Large intestine (tissue), 3 donors: ENCODE data around the gene PIP5K1B. TPM values are rescaled to one million over a fixed set of nuclear protein-coding genes. Genes with fewer than 3 reads are reported as not detected.
A peak's percentile ranks its signal among the peaks of the same experiment; 100 is the strongest.

Source experiments
- DNase-seq, 2 donors: peaks; one replicate each; pipeline versions ENCODE4 v3.0.0 to v3.0.0-alpha.2; 2013
- H3K27ac ChIP-seq: one replicate; pipeline ENCODE4 v1.5.1; 2013; ENCODE audit warnings: low read length
- H3K27me3 ChIP-seq: 2 replicates; pipeline ENCODE4 v1.6.1; 2013; ENCODE audit warnings: low read length; ENCODE audit not compliant: control insufficient read depth, insufficient read depth
- H3K36me3 ChIP-seq: 2 replicates; pipeline ENCODE4 v1.6.1; 2013; ENCODE audit warnings: low read length; ENCODE audit not compliant: control insufficient read depth, insufficient read depth
- H3K4me1 ChIP-seq: one replicate; pipeline ENCODE4 v1.6.1; 2013; ENCODE audit warnings: low read length; ENCODE audit not compliant: control insufficient read depth, insufficient read depth
- H3K4me3 ChIP-seq: one replicate; pipeline ENCODE4 v1.5.1; 2013; ENCODE audit warnings: low read length
- H3K9me3 ChIP-seq: one replicate; pipeline ENCODE4 v1.6.1; 2013; ENCODE audit warnings: mild to moderate bottlenecking, low read depth, low read length, moderate library complexity; ENCODE audit not compliant: control insufficient read depth
- WGBS: methylation state at CpG from one replicate; pipeline ENCODE4 v1.1.5; 2013; ENCODE audit warnings: low lambda C conversion rate; ENCODE audit not compliant: insufficient coverage; 5-methylcytosine and 5-hydroxymethylcytosine counted together
- polyA plus RNA-seq: library from polyadenylated mRNA; unstranded; fragments of 120-200 nt; gene quantifications from one replicate; pipeline ENCODE4 v1.2.1, GENCODE V29; 2013

PIP5K1B gene
- polyA plus RNA-seq, 1 donor: 57.9 TPM

DNA sequence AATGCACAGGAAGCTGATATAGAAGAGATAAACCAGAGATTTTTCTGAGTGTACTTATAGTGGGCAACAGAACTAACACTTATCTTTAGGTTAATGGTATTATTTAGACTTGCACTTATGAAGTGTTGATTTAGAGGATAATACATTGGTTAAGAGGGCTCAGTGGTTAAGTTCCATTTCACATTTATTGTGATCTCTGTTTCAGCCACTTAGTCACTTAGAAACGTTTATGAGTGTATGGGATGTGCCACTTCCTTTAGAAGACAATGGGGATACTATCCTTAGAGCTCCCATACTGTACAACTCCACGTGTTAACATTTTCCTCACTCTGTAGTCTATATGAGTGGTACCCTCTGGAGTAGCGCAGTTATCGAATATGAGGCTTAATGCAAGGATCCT is 57.5 kb downstream of the PIP5K1B start:
- no peak for DNase-seq
- Histone ChIP-seq H3K4me1 (no peaks in the 10 kb centered on the region), H3K27me3 (no peaks in the 10 kb centered on the region), H3K27ac (no peak overlapping the region), H3K4me3 (no peak overlapping the region), H3K36me3 (no peaks in the 10 kb centered on the region), H3K9me3 (peaks cover 5% of the 10 kb centered on the region)
- WGBS: no CpG with 5 or more reads among the region's 4 CpGs

DNA sequence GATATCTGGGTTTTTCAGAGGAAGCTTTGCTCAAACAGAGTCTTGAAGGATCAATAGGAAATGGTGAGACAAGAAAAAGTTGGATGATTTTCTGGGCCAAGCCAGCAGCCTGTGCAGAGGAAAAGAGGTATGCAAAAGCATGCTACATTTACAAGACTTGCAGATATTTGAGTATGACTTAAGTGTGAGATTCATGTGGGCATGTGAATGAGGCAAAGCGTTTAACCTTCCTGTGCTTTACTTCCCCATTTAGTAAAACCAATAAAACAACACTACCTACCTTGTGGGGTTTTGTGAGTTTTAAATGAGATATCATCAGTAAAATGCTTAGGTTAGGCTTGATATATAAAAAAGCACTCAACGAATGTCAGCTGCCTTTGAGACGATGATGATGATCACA is 58.1 kb downstream of the PIP5K1B start:
- no peak for DNase-seq
- H3K27ac ChIP-seq: no peak overlapping the region
- no CpG with 5 or more reads among the region's 3 CpGs for WGBS

DNA sequence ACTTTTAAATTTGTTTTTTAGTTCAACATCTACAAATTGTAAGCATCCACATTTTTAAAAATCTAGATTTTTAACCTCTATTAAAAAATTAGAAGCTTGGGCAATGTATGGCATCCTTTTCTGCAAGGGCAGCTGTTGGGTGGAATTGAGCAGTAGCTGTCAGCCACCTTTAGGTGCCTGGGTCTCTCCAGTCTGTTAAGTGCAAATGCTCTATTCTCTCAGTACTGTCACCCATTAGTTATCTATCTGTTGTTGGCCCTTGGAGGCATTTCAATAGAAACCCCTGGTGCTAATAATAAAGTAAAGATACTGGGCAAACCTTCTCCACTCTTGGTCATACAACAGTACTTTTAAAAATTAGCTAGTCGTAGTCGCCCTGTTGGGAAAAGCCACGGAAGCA is 63.6 kb downstream of the PIP5K1B start:
- Histone ChIP-seq H3K27ac (no peak overlapping the region), H3K36me3 (no peaks in the 10 kb centered on the region), H3K4me1 (peaks cover 10% of the 10 kb centered on the region), H3K9me3 (no peaks in the 10 kb centered on the region), H3K27me3 (no peaks in the 10 kb centered on the region), H3K4me3 (no peak overlapping the region)
- WGBS: 100% methylated on average over 1 of the region's 3 CpGs
- DNase-seq: no peak

More for the DNA sequence above, 58.1 kb downstream of the PIP5K1B start:
- peaks cover 5% of the 10 kb centered on the region for H3K9me3 ChIP-seq
- H3K36me3 ChIP-seq: no peaks in the 10 kb centered on the region
- no peaks in the 10 kb centered on the region for H3K27me3 ChIP-seq
- H3K4me3 ChIP-seq: no peak overlapping the region
- H3K4me1 ChIP-seq: no peaks in the 10 kb centered on the region

DNA sequence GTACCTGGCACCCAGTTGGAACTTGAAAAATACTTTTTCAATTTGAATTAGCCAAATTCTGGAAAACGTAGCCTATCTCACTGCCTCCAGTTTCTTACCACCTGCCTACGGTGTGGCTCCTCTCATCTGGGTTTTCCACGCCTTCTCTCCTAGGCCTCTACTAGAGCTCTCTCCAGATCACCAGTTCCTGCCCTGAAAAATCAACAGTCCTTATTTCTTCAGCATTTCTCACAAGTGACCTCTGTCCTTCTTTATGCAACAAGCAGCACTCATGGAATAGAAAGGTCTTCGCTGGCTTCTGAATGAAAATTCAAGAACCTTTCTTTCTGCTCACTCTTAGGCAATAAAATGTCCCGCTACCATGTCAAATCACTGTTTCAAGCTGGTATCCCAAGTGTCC is 64.8 kb downstream of the PIP5K1B start:
- Histone ChIP-seq H3K4me3 (no peak overlapping the region), H3K27ac (peak overlapping the region; percentile 58), H3K4me1 (peaks cover 10% of the 10 kb centered on the region), H3K27me3 (no peaks in the 10 kb centered on the region), H3K9me3 (no peaks in the 10 kb centered on the region), H3K36me3 (no peaks in the 10 kb centered on the region)
- peak; percentile 42 to 63 for DNase-seq
- WGBS: 87% methylated on average over 3 of the region's 5 CpGs

DNA sequence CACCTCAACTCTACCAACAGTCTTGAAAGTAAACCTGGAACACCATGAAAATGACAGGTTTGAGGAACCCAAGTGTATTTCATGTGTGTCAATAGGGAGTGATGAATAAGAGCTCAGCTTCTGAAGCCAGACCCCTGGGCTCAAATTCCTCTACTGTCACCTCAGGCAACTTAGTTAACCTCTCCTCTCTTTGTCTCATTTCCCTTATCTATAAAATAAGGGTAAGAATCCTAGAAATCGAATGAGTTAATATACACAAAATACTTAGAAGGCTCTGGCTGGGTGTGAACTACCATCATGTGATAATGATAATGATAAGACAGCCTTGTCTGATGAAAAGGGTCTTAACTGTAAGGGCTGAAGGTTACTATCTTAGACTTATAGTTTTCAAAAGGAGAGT is 66.3 kb downstream of the PIP5K1B start:
- Histone ChIP-seq H3K36me3 (no peaks in the 10 kb centered on the region), H3K27ac (no peak overlapping the region), H3K27me3 (no peaks in the 10 kb centered on the region), H3K9me3 (no peaks in the 10 kb centered on the region), H3K4me3 (no peak overlapping the region), H3K4me1 (peaks cover 10% of the 10 kb centered on the region)
- no CpG with 5 or more reads among the region's 1 CpG for WGBS
- DNase-seq: no peak

DNA sequence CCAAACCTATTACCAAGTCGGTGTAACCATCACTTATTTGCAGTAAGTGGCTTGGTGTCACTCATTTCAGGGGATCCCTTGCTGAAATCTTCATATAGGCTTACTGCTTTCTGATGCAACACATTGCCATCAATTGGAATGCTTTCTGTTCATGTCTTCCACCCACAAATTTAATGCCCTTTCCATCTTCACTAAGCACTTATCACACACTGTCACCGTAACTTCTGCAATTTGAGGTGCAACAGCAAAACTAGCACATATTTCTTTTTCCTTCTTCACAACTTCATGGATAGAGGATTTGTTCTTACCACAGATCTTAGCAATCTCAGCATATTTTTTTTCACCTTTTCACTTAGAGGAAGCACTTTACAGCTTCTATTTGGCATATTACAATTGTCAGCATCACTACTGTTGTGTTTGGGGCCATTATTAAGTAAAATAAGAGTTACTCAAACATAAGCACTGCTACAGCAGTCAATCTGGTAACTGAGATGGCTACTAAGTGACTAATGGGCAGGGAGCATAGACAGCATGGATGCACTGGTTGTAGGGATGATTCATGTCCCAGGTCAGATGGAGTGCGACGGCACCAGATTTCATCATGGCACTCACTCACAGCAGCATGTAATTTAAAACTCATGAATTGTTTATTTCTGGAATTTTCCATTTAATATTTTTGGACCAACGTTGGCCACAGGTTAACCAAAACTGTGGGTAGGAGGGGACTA is 70.1 kb downstream of the PIP5K1B start:
- no peaks in the 10 kb centered on the region for H3K9me3 ChIP-seq
- no peaks in the 10 kb centered on the region for H3K36me3 ChIP-seq
- no peaks in the 10 kb centered on the region for H3K27me3 ChIP-seq
- WGBS: 100% methylated on average over 1 of the region's 5 CpGs
- peaks cover 14% of the 10 kb centered on the region for H3K4me1 ChIP-seq
- no peak overlapping the region for H3K4me3 ChIP-seq
- no peak overlapping the region for H3K27ac ChIP-seq
- DNase-seq: no peak

DNA sequence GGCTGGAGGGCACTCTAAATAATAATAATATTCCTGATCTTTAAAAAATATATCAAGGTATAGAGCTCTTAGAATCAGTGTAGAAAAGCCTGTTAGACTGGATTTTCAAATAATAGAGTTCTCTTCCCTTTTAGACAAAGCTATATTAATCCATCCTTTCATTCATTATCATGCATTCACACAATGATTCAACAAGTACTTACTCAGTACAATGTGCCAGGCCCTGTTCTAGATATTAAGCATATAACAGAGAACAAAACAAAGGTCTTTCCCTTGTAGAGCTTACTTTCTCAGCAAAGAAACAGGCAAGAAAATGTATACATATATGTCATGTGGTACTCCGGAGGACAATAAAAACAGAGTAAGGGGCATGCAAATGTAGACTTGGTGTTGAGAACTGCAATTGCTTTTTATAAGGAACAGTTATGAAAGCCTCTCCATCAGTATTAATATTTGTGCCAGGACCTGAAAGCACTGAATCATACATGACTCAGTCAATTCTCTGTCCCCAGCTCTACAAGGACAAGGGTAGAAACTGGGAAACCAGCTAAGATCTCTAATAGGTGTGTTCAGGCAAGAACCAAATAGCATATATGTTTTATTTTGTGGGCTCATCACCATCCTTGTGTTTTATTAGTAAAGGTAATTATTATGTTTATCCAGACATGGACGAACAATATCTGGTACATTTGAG is 72.2 kb downstream of the PIP5K1B start:
- no peak overlapping the region for H3K4me3 ChIP-seq
- H3K27ac ChIP-seq: no peak overlapping the region
- WGBS: 93% methylated on average over 2 of the region's 2 CpGs
- H3K36me3 ChIP-seq: no peaks in the 10 kb centered on the region
- peaks cover 18% of the 10 kb centered on the region for H3K4me1 ChIP-seq
- no peaks in the 10 kb centered on the region for H3K9me3 ChIP-seq
- H3K27me3 ChIP-seq: no peaks in the 10 kb centered on the region
- no peak for DNase-seq

DNA sequence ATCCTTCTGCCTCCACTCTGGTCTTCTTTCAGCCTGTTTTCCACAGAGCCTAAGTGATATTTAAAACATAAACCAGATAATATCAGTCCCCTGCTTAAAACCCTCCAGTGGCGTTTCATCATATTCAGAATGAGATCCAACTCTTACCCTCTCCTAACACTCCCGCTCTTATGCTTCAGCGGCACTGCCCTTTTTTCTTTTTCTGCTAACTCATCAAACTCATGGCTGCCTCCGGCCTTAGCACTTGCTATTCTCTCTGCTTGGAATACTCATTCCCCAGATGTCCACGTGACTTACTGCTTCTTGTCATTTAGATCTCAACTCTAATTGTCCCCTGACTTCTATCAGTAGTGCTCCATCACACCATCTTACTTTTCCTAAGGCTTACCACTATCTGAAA is 73.6 kb downstream of the PIP5K1B start:
- DNase-seq: no peak
- Histone ChIP-seq H3K27ac (peak overlapping the region; percentile 88), H3K27me3 (no peaks in the 10 kb centered on the region), H3K4me1 (peaks cover 22% of the 10 kb centered on the region), H3K9me3 (no peaks in the 10 kb centered on the region), H3K36me3 (no peaks in the 10 kb centered on the region), H3K4me3 (no peak overlapping the region)
- WGBS: 93% methylated on average over 5 of the region's 5 CpGs

DNA sequence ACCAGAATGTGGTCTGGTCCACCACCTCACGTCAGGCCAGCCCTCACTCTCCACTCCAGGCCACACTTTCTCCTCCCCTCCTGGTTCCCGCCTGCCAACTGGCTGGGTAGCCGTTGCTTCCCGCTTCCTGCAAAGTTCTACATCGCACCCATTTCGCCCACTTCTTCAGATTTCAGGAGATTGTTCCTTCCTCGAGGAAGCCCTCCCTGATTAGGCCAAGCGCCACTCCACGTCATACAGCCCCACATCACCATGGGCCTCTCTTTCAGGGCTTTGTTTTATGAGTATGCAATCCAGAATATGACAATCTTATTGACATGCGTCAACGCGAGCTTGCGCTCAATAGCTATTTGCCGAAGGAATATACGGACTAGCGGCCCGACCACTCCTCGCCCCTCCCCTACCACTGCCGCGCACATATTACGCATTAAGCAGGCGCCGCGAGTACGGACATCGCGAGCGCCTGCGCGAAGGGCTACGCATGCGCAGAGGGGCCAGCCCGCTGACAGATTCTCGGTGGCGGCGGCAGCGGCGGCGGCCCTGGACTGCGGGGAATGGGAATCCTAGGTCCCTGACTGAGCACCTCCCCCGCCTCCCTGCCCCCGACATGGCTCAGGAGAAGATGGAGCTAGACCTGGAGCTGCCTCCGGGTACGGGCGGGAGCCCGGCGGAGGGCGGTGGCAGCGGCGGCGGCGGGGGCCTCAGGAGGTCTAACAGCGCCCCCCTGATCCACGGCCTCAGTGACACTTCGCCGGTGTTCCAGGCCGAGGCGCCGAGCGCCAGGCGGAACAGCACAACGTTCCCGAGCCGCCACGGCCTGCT is 74.7 kb downstream of the PIP5K1B start:
- Histone ChIP-seq H3K4me1 (peaks cover 22% of the 10 kb centered on the region), H3K27ac (peak overlapping the region; percentile 88), H3K4me3 (peak overlapping the region; percentile 64), H3K27me3 (no peaks in the 10 kb centered on the region), H3K36me3 (no peaks in the 10 kb centered on the region), H3K9me3 (no peaks in the 10 kb centered on the region)
- DNase-seq: peak; percentile 95 to 96
- no CpG with 5 or more reads among the region's 65 CpGs for WGBS

DNA sequence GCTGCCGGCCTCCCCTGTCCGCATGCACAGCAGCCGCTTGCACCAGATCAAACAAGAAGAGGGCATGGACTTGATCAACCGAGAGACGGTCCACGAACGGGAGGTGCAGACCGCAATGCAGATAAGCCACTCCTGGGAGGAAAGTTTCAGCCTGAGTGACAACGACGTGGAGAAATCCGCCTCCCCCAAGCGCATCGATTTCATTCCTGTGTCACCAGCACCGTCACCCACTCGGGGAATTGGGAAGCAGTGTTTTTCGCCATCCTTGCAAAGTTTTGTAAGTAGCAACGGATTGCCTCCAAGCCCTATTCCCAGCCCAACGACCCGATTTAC is 75.3 kb downstream of the PIP5K1B start:
- WGBS: no CpG with 5 or more reads among the region's 19 CpGs
- peaks cover 26% of the 10 kb centered on the region for H3K4me1 ChIP-seq

More for the DNA sequence above, 75.3 kb downstream of the PIP5K1B start:
- Histone ChIP-seq H3K27me3 (no peaks in the 10 kb centered on the region), H3K36me3 (no peaks in the 10 kb centered on the region), H3K27ac (peak overlapping the region; percentile 88), H3K9me3 (no peaks in the 10 kb centered on the region), H3K4me3 (peak overlapping the region; percentile 64)
- DNase-seq: no peak
